NB4 (cell line): ENCODE measurements around the gene HDAC2.

ENCODE experiments used
- MAX ChIP-seq: IDR thresholded peaks from 2 replicates; pipeline ENCODE4 v1.6.1; 2011; ENCODE audit warnings: low read depth, low read length
- POLR2A ChIP-seq: IDR thresholded peaks from 2 replicates; pipeline ENCODE4 v1.6.1; 2011; ENCODE audit warnings: mild to moderate bottlenecking; ENCODE audit not compliant: insufficient read length; ENCODE audit errors: extremely low read depth
- TF ChIP-seq, protein P1 (sequence below): IDR thresholded peaks from one replicate; pipeline ENCODE4 v1.5.1; 2012; ENCODE audit warnings: low read depth, low read length

DNA sequence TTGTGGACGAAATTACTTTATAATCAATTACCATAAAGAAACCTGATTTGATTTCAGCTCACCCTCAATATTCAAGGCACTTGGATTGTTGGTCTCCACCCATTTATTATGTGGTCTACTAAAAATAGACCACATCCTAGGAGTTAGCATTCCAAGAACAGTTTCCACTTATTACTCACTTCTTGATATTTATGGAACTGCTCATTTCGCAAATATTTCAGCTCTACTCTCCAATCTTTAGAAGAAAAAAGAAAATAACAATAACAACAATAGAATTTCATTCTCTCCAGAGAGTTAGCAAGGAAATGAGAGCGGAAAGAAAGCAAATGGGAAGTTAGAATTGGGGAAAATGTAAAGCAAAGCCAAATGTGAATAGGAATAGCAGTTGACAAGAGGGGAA, 26.2 kb upstream of the HDAC2 start:
- TF ChIP-seq, protein P1, sequence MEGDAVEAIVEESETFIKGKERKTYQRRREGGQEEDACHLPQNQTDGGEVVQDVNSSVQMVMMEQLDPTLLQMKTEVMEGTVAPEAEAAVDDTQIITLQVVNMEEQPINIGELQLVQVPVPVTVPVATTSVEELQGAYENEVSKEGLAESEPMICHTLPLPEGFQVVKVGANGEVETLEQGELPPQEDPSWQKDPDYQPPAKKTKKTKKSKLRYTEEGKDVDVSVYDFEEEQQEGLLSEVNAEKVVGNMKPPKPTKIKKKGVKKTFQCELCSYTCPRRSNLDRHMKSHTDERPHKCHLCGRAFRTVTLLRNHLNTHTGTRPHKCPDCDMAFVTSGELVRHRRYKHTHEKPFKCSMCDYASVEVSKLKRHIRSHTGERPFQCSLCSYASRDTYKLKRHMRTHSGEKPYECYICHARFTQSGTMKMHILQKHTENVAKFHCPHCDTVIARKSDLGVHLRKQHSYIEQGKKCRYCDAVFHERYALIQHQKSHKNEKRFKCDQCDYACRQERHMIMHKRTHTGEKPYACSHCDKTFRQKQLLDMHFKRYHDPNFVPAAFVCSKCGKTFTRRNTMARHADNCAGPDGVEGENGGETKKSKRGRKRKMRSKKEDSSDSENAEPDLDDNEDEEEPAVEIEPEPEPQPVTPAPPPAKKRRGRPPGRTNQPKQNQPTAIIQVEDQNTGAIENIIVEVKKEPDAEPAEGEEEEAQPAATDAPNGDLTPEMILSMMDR = no peak
- no peak for TF ChIP-seq POLR2A
- no peak for TF ChIP-seq MAX
